Activated CD8-positive, alpha-beta memory T cell treated with anti-CD3 and anti-CD28 coated beads, Interleukin-2, amount 50 U/mL, for 48 hours (primary cell): ENCODE measurements around the gene DDX54.

Experiments used
- DNase-seq: peaks from one replicate; pipeline ENCODE4 v3.0.0-alpha.2; 2020

DDX54 gene

GRCh38 chr12:113189361-113189760 lies 4.1 kb upstream of the DDX54 start:
- DNase-seq = no peak

GRCh38 chr12:113186666-113187325 lies 1.5 kb upstream of the DDX54 start:
- no peak for DNase-seq

GRCh38 chr12:113186033-113186365 lies 721 bp upstream of the DDX54 start:
- no peak for DNase-seq

- peak; percentile 90 for DNase-seq
Observed at GRCh38 chr12:113184900-113185179, 438 bp downstream of the DDX54 start.

- DNase-seq = no peak
Observed at GRCh38 chr12:113184098-113184899, 979 bp downstream of the DDX54 start.

- DNase-seq = no peak
Observed at GRCh38 chr12:113183030-113183589, 2.2 kb downstream of the DDX54 start.

- no peak for DNase-seq
Observed at GRCh38 chr12:113181975-113182374, 3.3 kb downstream of the DDX54 start.

- no peak for DNase-seq
Observed at GRCh38 chr12:113180333-113180732, 4.9 kb downstream of the DDX54 start.

GRCh38 chr12:113179023-113179422 lies 6.3 kb downstream of the DDX54 start:
- DNase-seq = no peak

- DNase-seq = peak; percentile 95
Observed at GRCh38 chr12:113174461-113175384, 10.6 kb downstream of the DDX54 start.

GRCh38 chr12:113173081-113173698 lies 12.1 kb downstream of the DDX54 start:
- DNase-seq = no peak

- DNase-seq = no peak
Observed at GRCh38 chr12:113172185-113172584, 13.1 kb downstream of the DDX54 start.

GRCh38 chr12:113171543-113171942 lies 13.7 kb downstream of the DDX54 start:
- DNase-seq = no peak

- no peak for DNase-seq
Observed at GRCh38 chr12:113170926-113171325, 14.4 kb downstream of the DDX54 start.

GRCh38 chr12:113170457-113170856 lies 14.8 kb downstream of the DDX54 start:
- no peak for DNase-seq

GRCh38 chr12:113169697-113170096 lies 15.6 kb downstream of the DDX54 start:
- DNase-seq = no peak

- no peak for DNase-seq
Observed at GRCh38 chr12:113167868-113168267, 17.4 kb downstream of the DDX54 start.

- DNase-seq = no peak
Observed at GRCh38 chr12:113165521-113166450, 19.5 kb downstream of the DDX54 start.

- no peak for DNase-seq
Observed at GRCh38 chr12:113164014-113164413, 21.3 kb downstream of the DDX54 start.

- DNase-seq = no peak
Observed at GRCh38 chr12:113163030-113163360, 22.3 kb downstream of the DDX54 start.

GRCh38 chr12:113162102-113163029 lies 22.9 kb downstream of the DDX54 start:
- DNase-seq = no peak
